ENCODE results near the gene SHISA7.
A peak's percentile ranks its signal among the peaks of the same experiment; 100 is the strongest.

DNA sequence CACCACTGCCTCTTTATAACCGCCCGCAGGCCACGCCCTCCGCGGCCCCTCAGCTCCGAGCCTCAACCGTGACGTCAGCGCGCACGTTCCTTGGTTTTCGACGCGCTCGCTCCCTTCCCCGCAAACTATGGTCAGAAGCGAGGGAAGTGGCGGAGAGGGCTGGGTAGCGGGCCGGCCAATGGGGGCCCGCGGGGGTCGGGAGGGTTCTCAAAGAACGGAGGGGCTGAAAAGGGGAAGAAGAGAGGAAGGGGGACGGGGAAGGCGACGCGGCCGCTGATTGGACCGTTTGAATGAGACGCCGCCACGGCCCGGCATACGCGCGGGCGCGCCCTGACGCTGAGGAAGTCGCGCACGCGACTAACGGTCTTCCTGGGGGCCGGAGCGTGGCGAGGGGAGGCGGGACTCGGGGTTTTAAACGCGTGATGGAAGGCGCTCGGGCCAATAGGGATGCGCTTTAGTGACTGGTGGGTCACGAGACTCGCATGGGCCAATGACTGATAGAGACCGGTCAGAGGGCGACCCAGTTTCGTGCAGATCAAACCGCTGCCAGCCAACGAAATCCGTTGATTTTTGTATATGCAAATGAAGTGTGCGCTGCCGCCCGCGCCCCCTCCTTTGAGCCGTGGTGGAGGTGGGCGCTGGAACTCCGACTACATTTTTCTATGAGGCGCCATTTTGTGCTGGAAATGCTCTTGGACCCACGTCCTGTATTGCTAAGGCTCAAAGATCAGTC lies 35.1 kb downstream of the SHISA7 start:
- TF ChIP-seq, protein P1, sequence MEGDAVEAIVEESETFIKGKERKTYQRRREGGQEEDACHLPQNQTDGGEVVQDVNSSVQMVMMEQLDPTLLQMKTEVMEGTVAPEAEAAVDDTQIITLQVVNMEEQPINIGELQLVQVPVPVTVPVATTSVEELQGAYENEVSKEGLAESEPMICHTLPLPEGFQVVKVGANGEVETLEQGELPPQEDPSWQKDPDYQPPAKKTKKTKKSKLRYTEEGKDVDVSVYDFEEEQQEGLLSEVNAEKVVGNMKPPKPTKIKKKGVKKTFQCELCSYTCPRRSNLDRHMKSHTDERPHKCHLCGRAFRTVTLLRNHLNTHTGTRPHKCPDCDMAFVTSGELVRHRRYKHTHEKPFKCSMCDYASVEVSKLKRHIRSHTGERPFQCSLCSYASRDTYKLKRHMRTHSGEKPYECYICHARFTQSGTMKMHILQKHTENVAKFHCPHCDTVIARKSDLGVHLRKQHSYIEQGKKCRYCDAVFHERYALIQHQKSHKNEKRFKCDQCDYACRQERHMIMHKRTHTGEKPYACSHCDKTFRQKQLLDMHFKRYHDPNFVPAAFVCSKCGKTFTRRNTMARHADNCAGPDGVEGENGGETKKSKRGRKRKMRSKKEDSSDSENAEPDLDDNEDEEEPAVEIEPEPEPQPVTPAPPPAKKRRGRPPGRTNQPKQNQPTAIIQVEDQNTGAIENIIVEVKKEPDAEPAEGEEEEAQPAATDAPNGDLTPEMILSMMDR (IDR thresholded peaks at IDR 0.05) = peak in 1 of 6 experiments; percentile 20
- no peak for TF ChIP-seq POLR2A (IDR thresholded peaks at IDR 0.05)

All from esophagus squamous epithelium (tissue), 4 donors.